ENCODE data around the gene LMX1B.
"Not testable (repeated sequence)": the region's sequence is repeated elsewhere in the genome, so short reads cannot be mapped to it uniquely, and the experiment has no call there.

LMX1B gene

DNA sequence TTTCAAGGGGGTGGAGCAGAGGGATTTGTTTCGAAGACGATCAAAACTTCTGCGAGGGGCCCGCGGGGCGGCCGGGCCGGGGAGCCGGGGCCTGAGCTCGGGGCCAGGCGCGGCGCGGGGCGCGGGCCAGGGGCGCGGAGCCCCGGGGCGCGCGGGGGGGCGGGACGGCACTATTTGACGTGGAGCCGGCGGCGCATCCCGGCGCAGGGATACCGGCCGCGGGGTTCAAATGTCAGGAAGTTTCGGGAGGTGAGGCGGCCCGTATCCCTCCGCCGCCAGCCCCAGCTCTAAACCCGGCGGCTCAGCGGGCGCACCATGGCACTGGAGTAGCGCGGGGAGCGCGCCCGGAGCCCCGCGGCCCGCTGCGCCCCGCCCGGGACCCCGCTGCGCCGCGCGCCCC, at the start of gene LMX1B:
LMX1B (plus strand) TSS at position 278 of the 400 bp plus-strand sequence. CDS start 522 bp downstream, outside the sequence.
- in situ Hi-C loops (cut with MboI; ENCODE audit: low sequenced_read_pairs), result no loop called here

DNA sequence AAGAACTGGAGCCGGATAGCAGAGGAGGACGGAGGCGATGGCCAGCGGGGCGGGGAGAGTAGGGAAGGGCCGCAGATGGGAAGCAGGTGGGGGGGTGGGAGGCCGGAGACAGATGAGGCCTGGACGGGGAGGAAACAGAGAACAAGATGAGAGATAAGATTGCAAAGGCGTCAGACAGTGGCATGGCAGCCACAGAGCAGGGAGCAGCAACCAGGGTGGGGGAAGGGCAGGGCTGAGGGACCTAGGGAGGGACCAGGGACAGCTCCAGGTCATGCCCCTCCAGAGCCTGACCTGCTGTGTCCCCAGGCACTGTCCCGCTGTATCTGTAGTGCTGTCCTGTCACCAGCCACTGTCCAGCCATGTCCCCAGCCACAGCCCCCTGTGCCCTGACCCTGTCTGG, 49.6 kb upstream of the LMX1B start:
- in situ Hi-C loops (cut with MboI; ENCODE audit: low sequenced_read_pairs), result no loop called here

- in situ Hi-C loops (cut with MboI; ENCODE audit: low sequenced_read_pairs), result no loop called here
Observed at GRCh38 chr9:126564716-126565115, 49.0 kb upstream of the LMX1B start.

GRCh38 chr9:126565336-126566128, 48.2 kb upstream of the LMX1B start:
- in situ Hi-C loops (cut with MboI; ENCODE audit: low sequenced_read_pairs), result no loop called here

DNA sequence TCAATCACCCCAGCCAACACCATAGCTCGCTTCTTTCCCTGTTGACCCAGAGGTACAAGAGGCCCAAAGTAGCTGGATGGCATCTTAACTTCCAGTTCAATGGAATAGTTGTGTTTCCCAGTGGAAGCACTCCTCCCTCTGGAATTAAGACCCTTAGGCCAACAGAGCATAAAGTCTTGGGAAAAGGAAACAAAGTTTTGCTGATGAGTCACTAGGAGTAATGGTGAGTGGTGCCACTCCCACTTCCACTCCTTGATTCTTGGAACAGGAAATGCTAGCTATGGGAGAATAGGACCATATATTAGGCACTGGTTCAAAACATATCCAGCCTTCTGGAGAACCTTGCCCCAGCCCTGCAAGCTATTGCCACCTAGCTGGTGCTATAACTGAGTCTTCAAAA, 44.7 kb upstream of the LMX1B start:
- in situ Hi-C loops (cut with MboI; ENCODE audit: low sequenced_read_pairs), result no loop called here

DNA sequence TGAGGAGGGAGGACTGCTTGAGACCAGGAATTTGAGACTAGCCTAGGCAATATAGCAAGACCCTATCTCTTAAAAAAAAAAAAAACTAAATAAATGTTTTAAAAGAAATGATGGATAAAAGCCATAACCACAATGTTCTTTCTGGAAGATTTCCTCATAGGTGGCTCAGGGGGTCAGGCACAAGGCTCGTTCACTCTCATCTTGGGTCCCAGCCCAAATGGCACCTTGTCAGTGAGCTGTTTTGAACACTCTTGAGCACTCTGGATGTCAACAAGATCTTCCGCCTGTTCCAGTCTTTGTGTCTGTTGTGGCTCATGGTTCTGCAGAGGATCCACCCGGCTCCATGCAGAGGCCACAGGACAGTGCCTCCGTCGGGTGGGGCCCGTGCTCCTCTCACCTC, 35.7 kb upstream of the LMX1B start:
- in situ Hi-C loops (cut with MboI; ENCODE audit: low sequenced_read_pairs), result no loop called here

DNA sequence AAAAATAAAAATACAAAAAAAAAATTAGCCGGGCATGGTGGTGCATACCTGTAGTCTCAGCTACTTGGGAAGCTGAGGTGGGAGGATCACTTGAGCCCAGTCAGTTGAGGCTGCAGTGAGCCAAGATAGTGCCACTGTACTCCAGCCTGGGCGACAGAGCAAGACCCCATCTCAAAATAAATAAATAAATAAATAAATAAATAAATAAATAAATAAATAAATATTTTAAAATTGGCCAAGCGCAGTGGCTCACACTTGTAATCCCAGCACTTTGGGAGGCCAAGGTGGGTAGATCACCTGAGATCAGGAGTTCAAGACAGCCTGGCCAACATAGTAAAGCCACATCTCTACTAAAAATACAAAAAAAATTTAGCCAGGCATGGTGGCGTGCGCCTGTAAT, 33.4 kb upstream of the LMX1B start:
- in situ Hi-C loops (cut with MboI; ENCODE audit: low sequenced_read_pairs), result not testable (repeated sequence)

- in situ Hi-C loops (cut with MboI; ENCODE audit: low sequenced_read_pairs), result no loop called here
Observed at GRCh38 chr9:126581893-126582292, 31.8 kb upstream of the LMX1B start.

GRCh38 chr9:126582427-126582826, 31.3 kb upstream of the LMX1B start:
- in situ Hi-C loops (cut with MboI; ENCODE audit: low sequenced_read_pairs), result no loop called here

DNA sequence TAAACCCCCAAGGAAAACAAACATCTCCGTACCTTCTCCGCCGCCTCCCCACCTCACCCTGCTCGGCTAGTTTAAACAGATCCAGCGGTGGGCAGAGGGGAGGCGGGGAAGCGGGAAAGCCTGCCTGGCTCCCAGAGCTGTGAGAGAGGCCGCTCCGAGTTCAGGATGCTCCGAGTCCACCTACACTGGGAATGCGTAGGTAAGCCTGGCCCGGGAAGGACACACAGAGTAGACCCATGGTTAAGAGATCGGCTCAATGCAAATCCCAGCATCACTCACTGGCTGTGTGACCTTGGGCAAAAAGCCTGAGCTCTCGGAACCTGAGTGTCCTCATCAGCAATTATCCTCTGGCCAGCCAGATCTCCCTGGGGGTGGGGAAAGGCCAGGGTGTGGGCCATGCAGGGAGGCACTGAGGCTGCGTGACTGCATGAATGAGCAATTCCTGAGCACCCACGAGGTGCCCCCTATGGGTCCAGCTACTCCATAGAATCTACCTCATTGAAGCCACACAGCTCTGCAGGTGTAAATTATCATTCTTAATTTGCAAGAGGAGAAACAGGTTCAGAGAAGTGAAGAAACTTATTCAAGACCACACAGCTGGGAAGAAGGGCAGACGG, 30.5 kb upstream of the LMX1B start:
- in situ Hi-C loops (cut with MboI; ENCODE audit: low sequenced_read_pairs), result no loop called here

GRCh38 chr9:126584611-126585010, 29.1 kb upstream of the LMX1B start:
- in situ Hi-C loops (cut with MboI; ENCODE audit: low sequenced_read_pairs), result no loop called here

- in situ Hi-C loops (cut with MboI; ENCODE audit: low sequenced_read_pairs), result no loop called here
Observed at GRCh38 chr9:126586236-126586635, 27.5 kb upstream of the LMX1B start.

DNA sequence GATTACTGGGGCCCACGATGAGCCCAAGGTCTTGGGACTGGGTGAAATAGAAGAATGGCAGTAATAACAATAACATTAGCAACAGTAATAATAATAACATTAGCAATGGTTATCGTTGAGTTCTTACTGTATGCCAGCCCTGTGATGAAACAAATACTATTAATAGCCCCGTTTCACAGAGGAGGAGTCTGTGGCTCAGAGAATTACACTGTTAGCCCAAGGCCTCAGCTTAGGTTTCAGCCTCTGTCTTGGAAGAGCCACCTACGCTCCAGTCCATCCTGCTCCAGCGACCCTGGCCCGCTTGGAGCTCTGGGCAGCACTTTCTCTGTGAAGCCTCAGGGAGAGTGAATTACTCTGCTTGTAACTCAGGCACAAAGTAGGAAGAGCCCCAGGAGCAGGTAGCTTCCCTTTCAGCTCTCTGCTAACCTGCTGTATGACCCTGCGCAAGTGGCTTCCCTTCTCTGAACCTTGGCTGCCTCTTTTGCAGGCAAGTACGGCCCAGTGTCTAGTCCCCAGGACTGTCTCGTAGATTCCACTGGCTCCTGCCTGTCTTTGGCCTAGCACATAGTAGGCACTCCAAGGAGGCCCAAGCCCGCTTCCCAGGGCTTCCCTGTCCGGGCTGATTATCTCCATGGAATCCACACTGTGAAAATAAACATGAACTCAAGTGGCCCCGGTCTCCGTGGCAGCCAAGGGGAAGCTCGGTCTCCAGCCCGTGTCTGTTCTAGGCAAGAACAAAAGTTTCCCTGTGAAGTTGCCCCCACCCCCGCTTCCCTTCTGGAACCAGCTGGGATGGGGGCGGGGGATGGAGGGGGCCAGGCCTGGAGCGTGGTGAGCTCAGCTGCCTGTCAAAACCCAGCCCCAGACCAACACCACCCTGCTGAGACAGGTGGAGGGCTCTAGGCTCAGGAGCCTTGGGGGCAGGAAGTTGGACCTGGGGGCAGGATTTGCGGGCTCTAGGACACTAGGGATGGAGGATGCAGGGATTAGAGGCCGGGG, 26.2 kb upstream of the LMX1B start:
- in situ Hi-C loops (cut with MboI; ENCODE audit: low sequenced_read_pairs), result no loop called here

- in situ Hi-C loops (cut with MboI; ENCODE audit: low sequenced_read_pairs), result no loop called here
Observed at GRCh38 chr9:126588491-126589168, 25.1 kb upstream of the LMX1B start.

GRCh38 chr9:126589349-126589748, 24.4 kb upstream of the LMX1B start:
- in situ Hi-C loops (cut with MboI; ENCODE audit: low sequenced_read_pairs), result no loop called here

DNA sequence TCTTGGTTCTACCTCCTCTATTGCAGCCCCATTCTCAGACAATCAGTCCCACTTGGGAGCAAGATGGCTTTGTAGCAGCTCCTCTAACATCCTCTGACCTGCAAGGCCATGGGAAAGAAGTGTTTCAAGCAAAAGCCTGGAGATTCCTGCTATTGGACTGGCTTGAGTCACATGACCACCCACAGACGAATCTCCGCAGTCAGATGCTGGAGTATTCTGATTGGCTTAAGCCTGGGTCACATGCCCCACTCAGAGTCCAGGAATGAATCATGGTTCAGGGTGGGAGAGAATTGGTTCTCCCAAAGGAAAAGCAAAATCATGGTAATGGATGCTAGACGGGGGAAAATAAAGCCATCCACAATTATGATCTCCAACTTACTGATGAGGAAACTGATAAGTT, 22.6 kb upstream of the LMX1B start:
- in situ Hi-C loops (cut with MboI; ENCODE audit: low sequenced_read_pairs), result no loop called here

DNA sequence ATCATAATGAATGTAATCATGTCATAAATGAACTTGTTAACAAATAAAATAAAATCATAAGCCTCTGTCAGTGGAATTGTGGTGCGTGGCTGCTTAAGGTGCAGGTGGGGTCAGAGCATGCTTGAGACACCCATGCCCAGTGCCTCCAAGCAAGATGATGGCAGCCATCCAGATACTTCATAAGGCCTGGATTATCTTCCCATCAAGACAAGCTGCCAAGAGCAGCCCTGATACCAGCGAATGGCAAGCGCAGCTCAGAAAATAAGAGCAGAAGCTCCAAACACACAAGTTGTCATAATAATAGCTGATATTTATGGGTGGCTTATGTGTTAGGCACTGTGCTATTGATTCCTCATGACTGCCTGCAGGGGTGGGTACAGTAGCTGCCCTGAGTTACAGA, 21.8 kb upstream of the LMX1B start:
- in situ Hi-C loops (cut with MboI; ENCODE audit: low sequenced_read_pairs), result no loop called here

GRCh38 chr9:126592461-126592860, 21.3 kb upstream of the LMX1B start:
- in situ Hi-C loops (cut with MboI; ENCODE audit: low sequenced_read_pairs), result no loop called here

- in situ Hi-C loops (cut with MboI; ENCODE audit: low sequenced_read_pairs), result no loop called here
Observed at GRCh38 chr9:126595982-126596381, 17.7 kb upstream of the LMX1B start.

GRCh38 chr9:126599047-126599650, 14.6 kb upstream of the LMX1B start:
- in situ Hi-C loops (cut with MboI; ENCODE audit: low sequenced_read_pairs), result no loop called here

Measured in HL-60/S4 treated with retinoic acid at 250 ng/mL for 4 days and 3 days (cell line).